Heart right ventricle (tissue), 16 donors: ENCODE results near the gene ABHD4. TPM values are rescaled to one million over a fixed set of nuclear protein-coding genes. Genes with fewer than 3 reads are reported as not detected.

Source experiments
- ATAC-seq, 8 donors: fragments of 200-7000 bp; cut with Tn5 transposase; one replicate each; pipeline ENCODE4 v1.9.1; 2020; ENCODE audit warnings: mild to moderate bottlenecking in 8 of 8, moderate library complexity in 8 of 8, moderate number of reproducible peaks in 1 of 8
- DNase-seq, 2 donors: peaks; one replicate each; pipeline ENCODE4 v3.0.0-alpha.2; 2020
- H3K27ac ChIP-seq, 10 donors: fragments of 200-600 bp; sonication (generic) in 2 of 10; one replicate each; pipeline versions ENCODE4 v1.5.0 to v1.8.0; 2020 to 2022; ENCODE audit warnings: mild to moderate bottlenecking in 3 of 10
- H3K27me3 ChIP-seq, 7 donors: fragments of 200-600 bp; one replicate each; pipeline ENCODE4 v1.8.0; 2021 to 2022; ENCODE audit warnings: mild to moderate bottlenecking in 2 of 7
- H3K36me3 ChIP-seq, 9 donors: fragments of 200-600 bp; sonication (generic) in 1 of 9; one replicate each; pipeline versions ENCODE4 v1.5.0 to v1.8.0; 2020 to 2022; ENCODE audit warnings: mild to moderate bottlenecking in 2 of 9
- H3K4me1 ChIP-seq, 9 donors: fragments of 200-600 bp; sonication (generic) in 1 of 9; one replicate each; pipeline versions ENCODE4 v1.5.0 to v1.8.0; 2020 to 2022; ENCODE audit warnings: mild to moderate bottlenecking in 4 of 9
- H3K4me3 ChIP-seq, 10 donors: fragments of 200-600 bp; sonication (generic) in 2 of 10; one replicate each; pipeline versions ENCODE4 v1.5.0 to v1.8.0; 2020 to 2022; ENCODE audit warnings: mild to moderate bottlenecking in 7 of 10, moderate library complexity in 2 of 10
- H3K9me3 ChIP-seq, 11 donors: fragments of 200-600 bp in 10 of 11; sonication (generic) in 2 of 11; one replicate each; pipeline versions ENCODE4 v1.5.0 to v1.8.0; 2013 to 2022; ENCODE audit warnings: mild to moderate bottlenecking in 2 of 11, control low read depth in 1 of 11, moderate library complexity in 1 of 11
- WGBS, 2 donors: extraction: QIAGEN DNeasy Blood & Tissue Kit; methylation state at CpG; one replicate each; pipeline ENCODE4 v1.1.7; 2013; ENCODE audit warnings: inconsistent platforms in 1 of 2; 5-methylcytosine and 5-hydroxymethylcytosine counted together
- intact Hi-C, 10 donors: fragments of 100-400 bp; cut with DNase I; formaldehyde crosslinking; loops; one replicate each; pipeline versions ENCODE4 v1.11.1 to v1.14.2; 2022
- polyA plus RNA-seq, 2 donors: library from polyadenylated mRNA; stranded (reverse); fragments of 200-250 nt; gene quantifications; one replicate each; pipeline ENCODE4 v1.2.3, GENCODE V29; 2013
- total RNA-seq, 10 donors: library from RNA; stranded (reverse); fragmentation: NEBNext Ultra II Directional in 3 of 10; extraction: Animal tissue kit (Norgen Biotek cat#: 25700) in 3 of 10; gene quantifications; one replicate each; pipeline versions ENCODE4 v1.2.1 to v1.2.4, GENCODE V29; 2021 to 2023
- TF ChIP-seq, protein P1 (sequence below), 9 donors: fragments of 200-600 bp; sonication (generic) in 2 of 9; IDR thresholded peaks; one replicate each; pipeline versions ENCODE4 v1.5.0 to v1.8.0; 2021 to 2022; ENCODE audit warnings: antibody characterized with exemption in 9 of 9, mild to moderate bottlenecking in 5 of 9, moderate library complexity in 1 of 9
- donor health status: Arrhythmogenic right ventricular cardiomyopathy.
- donor health status: ischemic (EF 13 %, LVEDD 7.1; RV severe dilation, severe dysfunction).
- donor health status: healthy with polysubstance abuse.
- donor health status: DM: no; HTN: yes; CAD: no.
- donor health status: DM: no; HTN: no; CAD: no.
- donor health status: ischemic (EF 25% LVEDD 6.9; RV normal size, moderate dysfunction).
- donor health status: ischemic (EF 25% LVEDD 5.7; RV mildly dilated, moderate dysfunction).
- donor health status: healthy.
- donor health status: DM: yes; HTN: yes; CAD: no.
- donor health status: Ischemic cardiomyopathy.
- donor health status: ischemic (EF 35%, LVEDD 5.7; RV mildly dilated, moderate dysfunction).
- donor health status: nonischemic (EF 11% LVEDD 7.7; RV severe dilation, severe dysfunction).
- donor health status: DM: yes; HTN: yes; CAD: no.
- donor health status: PGD.
- donor health status: ischemic (EF 29% LVEDD 5.4; RV normal size, mild dysfunction).
- donor health status: nonischemic (EF 23%, LVEDD 6.1; RV moderate dilation, normal function).

The ABHD4 gene
- total and polyA plus RNA-seq, 12 donors, result 13.7 to 35.7 (median 20.8) TPM

DNA sequence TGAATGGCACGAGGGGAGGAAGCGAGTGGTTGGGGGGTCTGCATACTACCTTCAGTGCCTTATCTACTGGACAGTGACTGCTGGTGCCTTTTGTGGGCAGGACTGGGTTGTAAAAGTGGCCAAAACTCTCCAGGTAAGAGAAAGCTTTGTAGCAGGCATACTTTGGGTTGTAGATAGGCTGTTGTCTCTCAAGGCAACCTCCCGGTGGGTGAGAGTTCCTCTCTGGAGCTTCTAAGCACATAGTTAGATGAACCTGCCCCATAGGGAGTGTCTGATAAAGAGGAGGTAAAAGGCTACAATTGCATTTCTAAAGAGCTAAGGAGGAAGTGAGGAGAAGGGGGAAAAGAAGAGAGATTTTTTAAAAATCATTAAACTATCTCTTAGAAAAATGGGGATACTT is 4.9 kb upstream of the ABHD4 start:
- intact Hi-C loops, result no loop called here

GRCh38 chr14:22593601-22594000 is 4.5 kb upstream of the ABHD4 start:
- no peaks in the 10 kb centered on the region for H3K27me3 ChIP-seq
- TF ChIP-seq, protein P1, sequence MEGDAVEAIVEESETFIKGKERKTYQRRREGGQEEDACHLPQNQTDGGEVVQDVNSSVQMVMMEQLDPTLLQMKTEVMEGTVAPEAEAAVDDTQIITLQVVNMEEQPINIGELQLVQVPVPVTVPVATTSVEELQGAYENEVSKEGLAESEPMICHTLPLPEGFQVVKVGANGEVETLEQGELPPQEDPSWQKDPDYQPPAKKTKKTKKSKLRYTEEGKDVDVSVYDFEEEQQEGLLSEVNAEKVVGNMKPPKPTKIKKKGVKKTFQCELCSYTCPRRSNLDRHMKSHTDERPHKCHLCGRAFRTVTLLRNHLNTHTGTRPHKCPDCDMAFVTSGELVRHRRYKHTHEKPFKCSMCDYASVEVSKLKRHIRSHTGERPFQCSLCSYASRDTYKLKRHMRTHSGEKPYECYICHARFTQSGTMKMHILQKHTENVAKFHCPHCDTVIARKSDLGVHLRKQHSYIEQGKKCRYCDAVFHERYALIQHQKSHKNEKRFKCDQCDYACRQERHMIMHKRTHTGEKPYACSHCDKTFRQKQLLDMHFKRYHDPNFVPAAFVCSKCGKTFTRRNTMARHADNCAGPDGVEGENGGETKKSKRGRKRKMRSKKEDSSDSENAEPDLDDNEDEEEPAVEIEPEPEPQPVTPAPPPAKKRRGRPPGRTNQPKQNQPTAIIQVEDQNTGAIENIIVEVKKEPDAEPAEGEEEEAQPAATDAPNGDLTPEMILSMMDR (IDR thresholded peaks at IDR 0.05), result no peak
- H3K27ac ChIP-seq, result no peak overlapping the region
- WGBS, 2 donors, result 81% methylated on average over 2 of the region's 2 CpGs
- no peaks in the 10 kb centered on the region for H3K9me3 ChIP-seq
- H3K4me1 ChIP-seq, result peaks cover 0 to 19% (median 7%) of the 10 kb centered on the region in 9 donors
- no peaks in the 10 kb centered on the region for H3K36me3 ChIP-seq
- DNase-seq, result no peak
- H3K4me3 ChIP-seq, result no peak overlapping the region
- intact Hi-C loops, result no loop called here
- no peak for ATAC-seq

More for the DNA sequence above, 4.9 kb upstream of the ABHD4 start:
- Histone ChIP-seq H3K4me3 (no peak overlapping the region), H3K27ac (no peak overlapping the region), H3K36me3 (no peaks in the 10 kb centered on the region), H3K27me3 (no peaks in the 10 kb centered on the region), H3K4me1 (peaks cover 0 to 23% (median 10%) of the 10 kb centered on the region in 9 donors), H3K9me3 (no peaks in the 10 kb centered on the region)
- DNase-seq, result no peak
- TF ChIP-seq, protein P1 (IDR thresholded peaks at IDR 0.05), result no peak
- WGBS, 2 donors, result 33 to 44% methylated on average over 3 of the region's 3 CpGs
- no peak for ATAC-seq

DNA sequence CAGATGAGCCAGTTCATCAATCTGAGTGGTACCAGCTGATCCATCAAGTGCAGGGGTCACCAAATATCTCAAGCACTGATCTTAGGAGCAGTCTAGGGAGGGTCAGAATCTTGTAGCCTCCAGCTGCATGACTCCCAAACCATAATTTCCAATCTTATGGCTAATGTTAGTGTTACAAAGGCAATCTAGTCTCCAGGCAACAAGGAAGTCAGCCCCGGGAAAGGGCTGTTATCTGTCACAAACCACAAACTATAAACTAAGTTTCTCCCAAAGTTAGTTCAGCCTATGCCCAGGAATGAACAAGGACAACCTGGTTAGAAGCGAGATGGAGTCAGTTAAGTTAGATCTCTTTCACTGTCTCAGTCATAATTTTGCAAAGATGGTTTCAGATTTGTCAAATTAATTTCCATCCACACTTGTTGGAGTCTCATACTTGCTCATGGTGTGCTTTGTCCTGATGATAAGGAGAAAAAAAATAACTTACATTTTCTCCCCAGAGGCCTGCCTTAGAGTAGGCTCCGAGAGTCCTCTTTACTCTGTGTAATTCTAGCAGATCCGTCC is 3.9 kb upstream of the ABHD4 start:
- 46 to 48% methylated on average over 4 of the region's 4 CpGs for WGBS, 2 donors
- peaks cover 0 to 25% (median 13%) of the 10 kb centered on the region in 9 donors for H3K4me1 ChIP-seq
- no peaks in the 10 kb centered on the region for H3K9me3 ChIP-seq
- H3K36me3 ChIP-seq, result no peaks in the 10 kb centered on the region
- intact Hi-C loops, result no loop called here
- no peaks in the 10 kb centered on the region for H3K27me3 ChIP-seq
- no peak overlapping the region for H3K4me3 ChIP-seq
- ATAC-seq, result no peak
- TF ChIP-seq, protein P1 (IDR thresholded peaks at IDR 0.05), result no peak
- H3K27ac ChIP-seq, result no peak overlapping the region
- no peak for DNase-seq

- Histone ChIP-seq H3K27ac (no peak overlapping the region), H3K27me3 (no peaks in the 10 kb centered on the region), H3K9me3 (no peaks in the 10 kb centered on the region), H3K4me3 (no peak overlapping the region), H3K4me1 (peaks cover 0 to 26% (median 21%) of the 10 kb centered on the region in 9 donors), H3K36me3 (peaks cover 0 to 4% (median under 1%) of the 10 kb centered on the region in 9 donors)
- 86% methylated on average over 3 of the region's 3 CpGs for WGBS, 2 donors
- ATAC-seq (no peak), DNase-seq (no peak)
- TF ChIP-seq, protein P1 (IDR thresholded peaks at IDR 0.05), result no peak
- intact Hi-C loops, result no loop called here
Observed at GRCh38 chr14:22596354-22596879, 1.7 kb upstream of the ABHD4 start.
